SK-N-MC (cell line): ENCODE results near the gene RRN3.
"Not testable (repeated sequence)": the region's sequence is repeated elsewhere in the genome, so short reads cannot be mapped to it uniquely, and the experiment has no call there.

Experiments used
- EZH2 ChIP-seq: fragments of 200-600 bp; sonication (generic); IDR thresholded peaks from one replicate; pipeline ENCODE4 v1.6.1; 2017; ENCODE audit warnings: antibody characterized with exemption
- FOXP2 ChIP-seq: optimal IDR thresholded peaks from 2 replicates; pipeline ENCODE3; 2011; ENCODE audit warnings: mild to moderate bottlenecking, moderate library complexity; ENCODE audit not compliant: insufficient read depth; ENCODE audit errors: extremely low read length, control extremely low read depth
- POLR2AphosphoS5 ChIP-seq: IDR thresholded peaks from 2 replicates; pipeline ENCODE4 v1.6.1; 2012; ENCODE audit warnings: mild to moderate bottlenecking, low read depth, low read length, borderline replicate concordance

GRCh38 chr16:15012941-15013340, 81.1 kb downstream of the RRN3 start:
- not testable (repeated sequence) for TF ChIP-seq EZH2, POLR2AphosphoS5, FOXP2
